Frontal cortex (tissue), 4 donors: ENCODE measurements around the gene CHST3. TPM values are rescaled to one million over a fixed set of nuclear protein-coding genes. Genes with fewer than 3 reads are reported as not detected.
A peak's percentile ranks its signal among the peaks of the same experiment; 100 is the strongest.
"Not testable (repeated sequence)": the region's sequence is repeated elsewhere in the genome, so short reads cannot be mapped to it uniquely, and the experiment has no call there.

ENCODE experiments used
- DNase-seq, 2 donors: peaks; one replicate each; pipeline ENCODE4 v3.0.0; 2012; ENCODE audit warnings: low spot score in 2 of 2
- FAIRE-seq: peaks from 2 replicates; lab custom pipeline; 2012; peaks lifted over from hg19 to GRCh38; lab: Jason Lieb, UNC
- total RNA-seq: library from RNA; depleted of rRNA; stranded (reverse); fragments of >200 nt; gene quantifications from one replicate; pipeline ENCODE4 v1.2.3, GENCODE V29; 2014
- donor health status: control.
- donor health status: control.
- donor health status: control.

Gene CHST3
- total RNA-seq, 1 donor from 2014 or later: 3.3 TPM

DNA sequence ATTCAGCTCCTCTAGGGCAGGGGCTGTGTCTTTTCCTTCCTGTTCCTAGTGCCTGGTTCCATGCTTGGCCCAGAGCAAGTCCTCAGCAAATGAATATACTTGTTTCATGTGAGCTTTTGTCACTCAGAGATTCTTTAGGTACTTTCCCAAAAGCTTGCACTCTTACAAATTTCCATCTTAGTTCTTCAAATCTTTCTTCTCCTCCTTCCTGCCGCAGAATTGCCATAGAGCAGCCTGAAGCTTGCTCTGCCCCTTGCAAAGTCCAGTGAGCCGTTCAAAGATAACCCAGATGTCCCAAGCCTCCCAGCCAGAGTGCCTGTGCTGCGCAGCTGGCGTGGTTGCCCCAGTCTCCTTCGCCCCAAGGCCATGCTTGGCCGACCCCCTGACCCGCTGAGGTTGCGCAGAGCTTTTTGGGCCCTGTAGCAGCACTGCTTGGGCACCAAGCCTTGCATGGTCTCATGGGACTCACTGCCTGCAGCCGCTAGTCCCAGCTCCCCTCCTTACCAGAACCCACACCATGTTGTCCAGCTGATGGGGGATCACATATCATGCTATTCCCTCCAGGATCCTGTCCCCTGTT, 20.7 kb downstream of the CHST3 start:
- no peak for FAIRE-seq
- no peak for DNase-seq

GRCh38 chr10:71985542-71986250, 21.5 kb downstream of the CHST3 start:
- FAIRE-seq: no peak
- no peak for DNase-seq

DNA sequence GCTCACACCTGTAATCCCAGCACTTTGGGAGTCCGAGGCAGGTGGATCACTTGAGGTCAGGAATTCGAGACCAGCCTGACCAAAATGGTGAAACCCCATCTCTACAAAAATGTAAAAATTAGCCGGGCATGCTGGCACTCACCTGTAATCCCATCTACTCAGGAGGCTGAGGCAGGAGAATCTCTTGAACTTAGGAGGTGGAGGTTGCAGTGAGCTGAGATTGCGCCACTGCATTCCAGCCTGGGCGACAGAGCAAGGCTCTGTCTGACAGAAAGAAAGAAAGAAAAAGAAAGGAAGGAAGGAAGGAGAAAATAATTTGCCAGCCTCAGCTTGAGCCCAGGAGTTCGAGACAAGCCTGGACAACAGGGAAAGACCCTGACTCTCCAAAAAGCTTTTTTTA, 24.7 kb downstream of the CHST3 start:
- not testable (repeated sequence) for DNase-seq, FAIRE-seq

- no peak for FAIRE-seq
Observed at GRCh38 chr10:71989661-71990454, 25.7 kb downstream of the CHST3 start.

DNA sequence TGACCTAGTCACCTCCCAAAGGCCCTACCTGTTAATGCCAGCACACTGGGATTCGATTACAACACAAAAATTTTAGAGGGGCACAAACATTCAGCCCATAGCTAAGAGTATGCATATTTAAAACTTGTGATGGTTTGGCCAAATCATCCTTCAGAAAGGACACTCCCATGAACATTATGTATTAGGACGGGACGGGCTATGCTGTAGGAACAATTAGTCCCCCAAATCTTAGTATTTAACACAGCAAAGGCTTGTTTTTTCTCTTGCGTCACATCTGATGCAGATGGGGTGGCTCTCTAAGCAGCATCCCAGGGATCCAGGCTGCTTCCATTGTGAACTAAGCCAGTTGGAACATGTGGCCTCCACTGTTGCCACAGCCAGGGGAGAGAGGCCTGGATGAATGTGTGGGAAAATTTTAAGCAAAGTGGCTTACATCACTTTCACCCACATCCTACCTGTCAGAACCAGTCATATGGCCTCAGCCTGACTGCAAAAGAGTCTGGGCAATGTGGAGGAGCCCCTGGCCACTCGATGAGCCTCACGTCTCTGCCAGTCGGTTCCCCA, 26.6 kb downstream of the CHST3 start:
- DNase-seq (no peak), FAIRE-seq (no peak)

More at GRCh38 chr10:71989661-71990454, 25.7 kb downstream of the CHST3 start:
- DNase-seq: no peak

GRCh38 chr10:71995449-71995848, 31.3 kb downstream of the CHST3 start:
- FAIRE-seq (no peak), DNase-seq (no peak)

DNA sequence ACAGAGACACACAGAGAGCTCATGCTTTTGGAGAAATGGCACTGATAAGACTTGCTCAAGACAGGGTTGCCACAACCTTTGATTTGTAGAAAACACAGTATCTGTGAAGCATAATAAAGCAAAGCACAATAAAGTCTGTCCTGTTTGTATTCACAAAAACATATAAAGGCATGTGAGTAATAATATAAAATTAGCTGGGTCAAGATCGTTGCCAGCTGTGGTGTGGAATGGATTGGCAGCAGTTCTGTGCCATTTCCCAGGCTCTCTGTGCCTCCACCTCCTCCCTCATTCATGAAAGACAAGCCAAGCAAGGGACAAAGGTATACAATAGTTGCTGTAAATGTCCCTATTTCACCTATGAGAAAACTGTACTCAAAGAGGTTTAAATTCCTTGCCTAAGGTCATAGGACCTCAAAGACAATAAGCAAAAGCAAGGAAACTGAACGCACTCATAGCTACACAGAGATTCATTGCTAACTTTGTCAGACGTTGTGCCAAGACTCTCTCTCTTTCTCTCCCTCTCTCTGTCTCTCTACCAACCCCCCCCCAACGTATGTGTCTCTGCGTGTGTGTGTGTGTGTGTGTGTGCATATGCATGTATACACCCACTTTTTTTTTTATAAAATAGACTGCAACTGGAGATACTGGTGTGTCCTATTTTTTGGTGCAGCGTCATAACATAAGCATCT, 31.8 kb downstream of the CHST3 start:
- no peak for FAIRE-seq
- no peak for DNase-seq

DNA sequence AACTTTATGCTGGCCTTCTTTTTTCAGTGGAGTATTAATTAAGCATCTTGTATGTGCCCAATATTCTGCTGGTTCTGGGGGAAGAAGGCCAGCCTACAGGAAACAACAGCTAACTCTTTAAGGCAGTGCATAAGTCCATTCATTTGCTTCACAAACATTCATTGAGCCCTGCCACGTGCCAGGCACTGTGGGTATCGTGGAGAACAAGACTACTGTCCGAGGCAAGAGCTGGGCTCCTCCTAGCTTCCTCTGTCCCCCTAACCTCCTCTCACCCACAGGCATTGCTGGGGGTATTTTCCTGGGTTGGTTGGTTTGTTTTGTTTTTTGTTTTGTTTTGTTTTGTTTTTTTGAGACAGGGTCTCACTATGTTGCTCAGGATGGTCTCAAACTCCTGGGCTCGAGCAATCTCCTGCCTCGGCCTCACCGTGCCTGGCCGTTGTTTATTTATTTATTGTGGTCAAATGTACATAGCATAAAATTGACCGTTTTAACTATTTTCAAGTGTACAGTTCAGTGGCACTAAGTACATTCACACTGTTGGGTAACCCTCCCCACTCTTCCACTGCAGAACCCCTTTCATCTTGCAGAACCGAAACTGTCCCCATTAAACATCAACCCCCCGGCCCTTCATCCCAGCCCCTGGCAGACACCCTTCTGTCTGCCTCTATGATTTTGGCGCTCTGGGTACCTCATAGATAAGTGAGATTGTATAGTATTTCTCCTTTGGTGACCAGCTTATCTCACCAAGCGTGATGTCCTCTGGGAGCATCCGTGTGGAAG, 32.6 kb downstream of the CHST3 start:
- DNase-seq: no peak
- no peak for FAIRE-seq

DNA sequence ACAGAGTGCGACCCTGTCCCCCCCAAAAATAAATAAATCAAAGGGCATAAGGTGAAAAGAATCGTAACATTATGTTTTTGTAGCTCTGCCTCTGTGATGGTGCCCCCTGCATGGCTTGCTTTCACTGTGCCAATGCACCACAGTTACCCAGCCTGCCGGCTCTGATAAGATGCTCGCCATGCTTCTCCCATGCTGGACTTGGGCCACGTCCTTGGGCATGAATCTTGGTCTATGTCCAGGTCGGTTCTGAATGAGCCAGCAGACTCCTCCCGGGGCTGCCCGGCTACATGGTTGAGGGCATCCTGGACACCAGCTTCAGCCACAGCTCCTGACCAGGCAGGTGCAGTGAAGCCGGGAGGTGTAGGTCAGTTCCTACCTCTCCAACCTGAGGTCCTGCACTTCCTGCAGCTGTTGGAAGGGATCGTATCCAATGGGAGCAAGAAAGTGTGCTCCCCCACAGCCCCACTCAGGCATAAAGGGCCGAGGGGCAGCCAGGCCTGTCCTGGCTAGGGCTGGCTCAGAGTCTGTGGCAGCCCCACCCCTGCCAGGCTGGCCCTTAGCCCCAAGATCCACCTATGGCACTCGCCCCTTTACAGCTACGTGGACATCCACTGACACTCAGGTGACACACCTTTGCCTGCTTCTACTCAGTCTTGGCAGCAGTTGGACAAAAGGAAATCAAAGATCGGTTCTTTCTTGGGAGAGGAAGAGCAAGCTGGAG, 34.1 kb downstream of the CHST3 start:
- DNase-seq (no peak), FAIRE-seq (no peak)

DNA sequence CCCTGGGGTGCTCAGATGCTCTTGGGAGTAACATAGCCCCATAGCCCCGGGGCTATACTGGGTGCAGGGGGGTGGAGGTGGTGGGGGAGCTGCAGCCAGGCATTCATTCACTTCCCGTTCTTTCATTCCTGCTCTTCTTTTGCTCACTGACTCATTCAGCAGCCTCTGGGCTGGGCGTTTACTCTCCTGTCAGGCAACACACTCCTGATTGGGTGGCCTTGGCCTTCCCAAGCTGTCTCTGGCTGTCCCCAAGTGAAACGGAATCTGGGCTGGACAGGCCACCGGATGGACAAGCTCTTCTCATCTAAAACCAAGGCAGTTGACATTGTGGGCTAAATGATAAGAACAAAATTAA, 34.6 kb downstream of the CHST3 start:
- FAIRE-seq: no peak
- DNase-seq: no peak

- FAIRE-seq (no peak), DNase-seq (peak in 1 of 2 donors; percentile 64)
Observed at GRCh38 chr10:71999360-72000072, 35.3 kb downstream of the CHST3 start.

- FAIRE-seq (no peak), DNase-seq (no peak)
Observed at GRCh38 chr10:72000073-72001032, 36.2 kb downstream of the CHST3 start.

- FAIRE-seq: no peak
- DNase-seq: no peak
Observed at GRCh38 chr10:72001033-72001395, 36.8 kb downstream of the CHST3 start.

GRCh38 chr10:72002354-72003295, 38.4 kb downstream of the CHST3 start:
- no peak for FAIRE-seq
- no peak for DNase-seq

DNA sequence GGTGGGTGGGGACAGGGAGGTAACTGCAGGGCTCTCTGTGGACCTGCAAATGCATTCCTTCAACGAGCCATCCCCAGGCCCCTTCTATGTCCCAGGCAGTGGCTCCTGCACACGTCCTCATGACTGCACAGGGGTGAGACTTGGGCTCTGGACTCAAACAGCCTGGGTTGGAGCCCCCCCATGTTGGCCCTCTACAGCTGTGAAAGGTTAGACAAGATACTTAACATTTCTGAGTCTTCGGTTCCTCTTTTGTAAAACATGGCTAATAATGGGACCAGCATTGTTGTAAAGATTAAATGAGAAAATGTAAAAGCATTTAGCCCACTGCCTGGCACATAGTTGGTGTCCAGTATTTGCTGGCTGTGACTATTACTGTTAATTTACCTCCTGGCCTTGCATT, 41.8 kb downstream of the CHST3 start:
- FAIRE-seq (no peak), DNase-seq (no peak)

GRCh38 chr10:72007246-72007892, 43.2 kb downstream of the CHST3 start:
- DNase-seq: no peak
- FAIRE-seq: no peak
